NCI-H2227 (cell line): ENCODE results near the gene EID1.
"Not testable (repeated sequence)": the region's sequence is repeated elsewhere in the genome, so short reads cannot be mapped to it uniquely, and the experiment has no call there.

Source experiments
- DNase-seq: peaks from one replicate; lab custom pipeline; 2025; ENCODE audit not compliant: unreplicated experiment; lab: John Stamatoyannopoulos, UW

The EID1 gene, protein sequence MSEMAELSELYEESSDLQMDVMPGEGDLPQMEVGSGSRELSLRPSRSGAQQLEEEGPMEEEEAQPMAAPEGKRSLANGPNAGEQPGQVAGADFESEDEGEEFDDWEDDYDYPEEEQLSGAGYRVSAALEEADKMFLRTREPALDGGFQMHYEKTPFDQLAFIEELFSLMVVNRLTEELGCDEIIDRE

GRCh38 chr15:48877630-48878595 is at the start of gene EID1:
TSS of gene EID1 (plus strand) at chr15:48878134. CDS start at chr15:48878177, 43 bp downstream.
- peak; percentile 94 for DNase-seq

GRCh38 chr15:48828471-48828870 is 49.5 kb upstream of the EID1 start:
- DNase-seq, result no peak

GRCh38 chr15:48828906-48829305 is 49.0 kb upstream of the EID1 start:
- DNase-seq, result no peak

DNA sequence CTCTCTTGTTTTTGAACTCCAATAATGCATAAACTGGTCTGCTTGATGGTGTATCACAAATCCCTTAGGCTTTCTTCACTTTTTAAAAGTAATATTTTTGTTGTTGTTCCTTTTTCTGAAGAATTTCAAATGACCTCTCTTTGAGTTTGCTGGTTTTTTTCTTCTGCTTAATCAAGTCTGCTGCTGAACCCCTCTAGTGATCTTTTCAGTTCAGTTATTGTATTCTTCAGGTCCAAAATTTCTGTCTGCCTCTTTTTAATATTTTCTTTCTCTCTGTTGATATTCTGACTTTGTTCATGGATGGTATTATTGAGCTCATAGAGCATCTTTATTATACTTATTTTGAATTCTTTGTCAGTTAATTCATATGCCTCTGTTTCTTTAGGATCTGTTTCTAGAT is 45.3 kb upstream of the EID1 start:
- DNase-seq, result no peak

GRCh38 chr15:48833526-48834239 is 44.3 kb upstream of the EID1 start:
- DNase-seq, result no peak

GRCh38 chr15:48834756-48835155 is 43.2 kb upstream of the EID1 start:
- no peak for DNase-seq

GRCh38 chr15:48842501-48842900 is 35.4 kb upstream of the EID1 start:
- no peak for DNase-seq

DNA sequence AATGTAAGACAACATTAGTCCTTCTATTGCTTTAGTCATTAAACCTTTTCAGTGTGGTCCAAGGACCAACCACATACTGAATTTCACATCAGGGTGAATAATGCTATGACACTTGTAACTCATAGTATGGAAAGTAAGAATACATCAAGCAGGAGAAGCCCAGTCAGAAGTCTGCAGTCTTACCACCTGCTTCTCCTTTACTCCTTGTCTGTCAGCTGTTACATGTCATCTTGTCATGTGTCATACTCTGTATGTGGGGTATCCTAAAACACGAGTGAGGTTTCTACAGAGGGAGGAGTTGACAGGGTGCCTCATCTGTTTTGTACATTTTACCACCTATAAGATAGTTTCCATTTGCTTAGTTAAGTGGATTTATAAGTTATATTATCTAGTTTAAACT is 32.8 kb upstream of the EID1 start:
- DNase-seq, result no peak

DNA sequence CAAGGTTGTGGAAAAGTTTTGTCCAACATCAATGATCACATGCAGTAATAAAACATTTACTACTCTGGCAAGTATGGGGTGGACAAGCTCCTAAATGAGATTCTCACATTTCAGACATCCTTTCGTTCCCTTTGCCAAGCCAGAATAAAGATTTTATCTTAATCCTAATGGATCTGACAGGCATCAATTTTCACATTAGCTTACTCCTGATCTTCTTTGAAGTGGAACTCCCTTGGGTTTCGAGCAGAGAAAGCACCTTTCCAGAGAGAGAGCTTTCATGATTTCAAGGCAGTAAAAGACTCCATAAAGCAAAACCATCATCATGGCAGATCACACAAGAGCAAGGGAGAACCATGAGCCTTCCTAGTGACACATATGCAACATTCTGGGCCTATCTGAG is 27.3 kb upstream of the EID1 start:
- no peak for DNase-seq

GRCh38 chr15:48851956-48852355 is 26.0 kb upstream of the EID1 start:
- no peak for DNase-seq

- not testable (repeated sequence) for DNase-seq
Observed at GRCh38 chr15:48854434-48854833, 23.5 kb upstream of the EID1 start.

- no peak for DNase-seq
Observed at GRCh38 chr15:48855501-48856440, 22.2 kb upstream of the EID1 start.

DNA sequence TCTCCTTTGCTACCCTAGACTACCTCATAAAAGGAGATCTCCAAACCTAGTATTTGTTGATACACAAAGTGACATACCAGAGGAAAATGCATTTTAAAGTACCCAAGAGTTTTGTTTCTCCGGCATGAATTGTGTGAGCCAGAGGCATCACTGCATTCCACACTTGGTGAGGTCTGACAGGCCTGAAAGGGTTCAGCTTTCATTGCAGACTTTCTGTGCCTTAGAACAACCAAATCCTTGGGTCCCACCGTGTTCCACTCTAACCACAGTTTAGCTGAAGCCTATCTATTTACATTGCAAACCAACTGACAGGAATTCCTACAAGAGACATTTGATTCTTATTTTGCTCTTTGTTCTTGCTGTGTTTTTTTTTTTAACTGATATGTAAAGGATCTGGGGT is 21.0 kb upstream of the EID1 start:
- DNase-seq, result no peak

GRCh38 chr15:48858401-48858800 is 19.5 kb upstream of the EID1 start:
- DNase-seq, result no peak

GRCh38 chr15:48859426-48859825 is 18.5 kb upstream of the EID1 start:
- DNase-seq, result no peak

- peak; percentile 58 for DNase-seq
Observed at GRCh38 chr15:48861813-48862431, 16.0 kb upstream of the EID1 start.

DNA sequence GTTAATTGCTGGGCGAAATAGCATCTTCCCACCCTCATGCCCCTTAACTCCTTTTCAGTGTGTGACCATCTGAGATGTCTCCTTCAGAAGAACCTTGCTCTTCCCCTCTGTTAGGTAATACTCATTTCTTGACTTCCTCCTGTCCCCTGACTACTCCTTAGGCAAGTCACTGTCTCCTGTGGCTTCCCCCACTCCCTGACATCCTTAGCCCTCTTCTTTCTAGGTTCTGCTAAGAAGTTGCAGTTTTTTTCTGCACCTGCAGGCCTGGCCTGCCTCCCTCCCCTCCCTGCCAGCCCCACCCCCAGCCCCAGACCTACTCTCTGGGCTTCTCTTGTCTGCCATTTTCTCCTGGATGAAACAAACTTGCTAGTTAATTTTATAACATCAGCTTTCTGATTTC is 15.2 kb upstream of the EID1 start:
- DNase-seq, result no peak

GRCh38 chr15:48865370-48866079 is 12.4 kb upstream of the EID1 start:
- DNase-seq, result peak; percentile 50

DNA sequence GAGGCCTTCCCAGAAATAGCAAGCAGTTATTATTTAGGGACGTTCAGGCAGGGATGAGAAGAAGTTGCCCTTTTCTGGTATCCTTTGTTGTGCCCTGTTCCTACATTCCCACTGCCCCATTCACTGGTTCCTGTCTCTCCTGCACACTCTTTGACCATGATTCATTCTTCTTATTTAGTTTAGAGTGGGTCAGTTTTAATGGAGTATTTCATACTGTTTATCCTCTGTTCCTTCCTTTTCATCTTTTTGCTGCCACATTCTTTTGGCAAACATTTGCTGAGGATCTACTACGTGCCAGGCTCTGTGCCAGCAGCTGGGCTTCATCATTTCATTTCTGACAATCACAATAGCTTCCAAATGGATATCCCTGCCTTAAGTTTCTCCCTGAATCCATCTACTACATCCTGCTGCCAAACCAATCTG is 11.8 kb upstream of the EID1 start:
- DNase-seq, result no peak

DNA sequence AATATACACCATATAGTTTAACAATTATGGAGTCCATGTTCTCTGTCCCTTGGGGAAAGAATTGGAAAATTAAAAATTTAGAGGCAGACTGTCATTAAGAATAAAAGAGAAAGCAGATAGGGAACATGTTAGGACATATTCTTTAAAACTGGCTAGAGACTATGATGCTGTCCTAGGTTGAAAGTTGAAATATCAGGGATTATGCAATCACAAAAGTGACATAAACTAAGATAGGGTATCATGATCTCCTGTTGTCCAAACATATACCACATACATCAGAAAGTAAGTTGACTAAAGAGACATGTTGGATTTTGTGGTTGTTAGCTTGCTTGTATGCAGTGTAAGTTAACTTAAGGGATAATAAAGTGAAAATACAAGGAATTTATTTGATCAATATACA is 9.9 kb upstream of the EID1 start:
- DNase-seq, result no peak
